GM23248 (cell line): Measurements from ENCODE around the gene CRYBA4.

Source experiments
- EZH2 ChIP-seq: fragments of 200-600 bp; sonication (generic); IDR thresholded peaks from 2 replicates; pipeline ENCODE4 v1.6.1; 2018; ENCODE audit warnings: antibody characterized with exemption, mild to moderate bottlenecking; ENCODE audit not compliant: insufficient read depth, poor library complexity, severe bottlenecking
- EZH2phosphoT487 ChIP-seq: fragments of 200-600 bp; sonication (generic); IDR thresholded peaks from 2 replicates; pipeline ENCODE4 v1.6.1; 2018; ENCODE audit warnings: antibody characterized with exemption, moderate library complexity, mild to moderate bottlenecking, low read depth; ENCODE audit not compliant: insufficient read depth

DNA sequence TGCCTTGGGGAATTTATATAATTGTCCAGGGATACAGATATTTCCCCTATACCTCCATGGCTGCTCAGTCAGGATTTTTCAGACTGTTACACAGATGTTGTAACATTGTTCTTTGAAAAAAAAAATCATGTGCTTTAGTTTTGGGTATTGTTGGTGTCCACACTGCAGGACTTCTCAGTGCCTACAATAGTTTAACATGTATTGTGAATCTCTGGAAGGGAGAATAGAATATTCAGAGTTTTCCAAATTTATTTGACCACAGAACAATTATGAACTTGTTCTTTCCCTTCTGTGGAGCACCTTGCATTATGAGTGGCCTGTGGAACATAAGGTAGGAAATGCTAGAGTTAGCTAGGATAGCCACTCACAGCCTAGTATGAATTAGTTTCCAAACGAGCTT, 14.5 kb downstream of the CRYBA4 start:
- TF ChIP-seq EZH2 (no peak), EZH2phosphoT487 (no peak)
